ENCODE data around the gene FN1.

DNA sequence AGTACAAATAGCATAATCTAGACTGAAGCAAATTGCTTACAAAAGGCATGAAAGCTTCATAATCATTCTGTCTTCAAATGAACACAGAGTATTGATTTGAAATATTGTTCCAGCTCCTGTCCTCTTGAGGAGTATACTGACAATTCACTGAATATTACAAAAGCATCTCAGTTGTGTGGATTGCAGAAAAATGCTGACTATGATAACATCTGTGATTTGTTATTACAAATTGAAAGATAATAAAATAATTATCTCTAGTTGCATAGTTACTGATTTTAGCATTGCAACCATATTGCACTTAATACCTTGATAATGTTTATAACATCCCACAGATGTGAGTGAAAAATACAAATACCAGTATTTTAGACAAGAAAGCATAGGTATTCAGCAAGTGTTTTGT lies 49.2 kb upstream of the FN1 start:
- no peak for TF ChIP-seq EZH2 (IDR thresholded peaks at IDR 0.05; ENCODE audit: low read depth, low read length, severe bottlenecking)
- TF ChIP-seq CTCF (IDR thresholded peaks at IDR 0.05; ENCODE audit: control extremely low read depth in 1 of 3, insufficient read depth in 1 of 3, low read depth in 1 of 3, low read length in 3 of 3), result no peak
- TF ChIP-seq ATF2 (IDR thresholded peaks at IDR 0.05; ENCODE audit: low read length), result no peak
- no peak for TF ChIP-seq POLR2A (IDR thresholded peaks at IDR 0.05; ENCODE audit: control extremely low read depth in 1 of 2, low read depth in 2 of 2, low read length in 2 of 2)
- no peak for TF ChIP-seq YY1 (IDR thresholded peaks at IDR 0.05; ENCODE audit: low read depth, low read length)
- TF ChIP-seq EP300 (IDR thresholded peaks at IDR 0.05; ENCODE audit: borderline replicate concordance in 1 of 2, low read depth in 2 of 2, low read length in 2 of 2), result no peak
- no peak for TF ChIP-seq KDM5A (IDR thresholded peaks at IDR 0.05; ENCODE audit: low read length)
- TF ChIP-seq RXRA (IDR thresholded peaks at IDR 0.05; ENCODE audit: insufficient read depth, low read depth, low read length), result no peak
- TF ChIP-seq NRF1 (IDR thresholded peaks at IDR 0.05; ENCODE audit: low read depth, low read length), result no peak
- TF ChIP-seq ASH2L (IDR thresholded peaks at IDR 0.05; ENCODE audit: low read length), result no peak
- TF ChIP-seq, protein P1, sequence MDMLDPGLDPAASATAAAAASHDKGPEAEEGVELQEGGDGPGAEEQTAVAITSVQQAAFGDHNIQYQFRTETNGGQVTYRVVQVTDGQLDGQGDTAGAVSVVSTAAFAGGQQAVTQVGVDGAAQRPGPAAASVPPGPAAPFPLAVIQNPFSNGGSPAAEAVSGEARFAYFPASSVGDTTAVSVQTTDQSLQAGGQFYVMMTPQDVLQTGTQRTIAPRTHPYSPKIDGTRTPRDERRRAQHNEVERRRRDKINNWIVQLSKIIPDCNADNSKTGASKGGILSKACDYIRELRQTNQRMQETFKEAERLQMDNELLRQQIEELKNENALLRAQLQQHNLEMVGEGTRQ (IDR thresholded peaks at IDR 0.05; ENCODE audit: low read length), result no peak
- TF ChIP-seq POLR2AphosphoS5 (IDR thresholded peaks at IDR 0.05; ENCODE audit: low read depth, low read length), result no peak
- TF ChIP-seq HDAC2 (IDR thresholded peaks at IDR 0.05; ENCODE audit: borderline replicate concordance in 1 of 2, low read depth in 2 of 2, low read length in 2 of 2), result no peak
